ENCODE data around the gene SLC11A2. TPM values are rescaled to one million over a fixed set of nuclear protein-coding genes. Genes with fewer than 3 reads are reported as not detected.

SLC11A2 gene
- total and polyA plus RNA-seq, 9 of the 15 experiments (the other 6 are each of a cell fraction or from before 2014, with no cell fraction given): 21.1 to 54.0 (median 32.9) TPM

GRCh38 chr12:51047655-51048540, 21.7 kb upstream of the SLC11A2 start, which contains the start of gene LETMD1 (continued):
- no peak for TF ChIP-seq PRDM10 (IDR thresholded peaks at IDR 0.05; ENCODE audit: partially characterized antibody)
- no peak for TF ChIP-seq NFXL1 (CRISPR knock-in tag; IDR thresholded peaks at IDR 0.05)
- no peak for TF ChIP-seq NEUROD1 (IDR thresholded peaks at IDR 0.05; ENCODE audit: borderline replicate concordance, low read depth, low read length, partially characterized antibody)
- TF ChIP-seq BHLHE40 (IDR thresholded peaks at IDR 0.05; ENCODE audit: low read length): no peak; the same call in 1 of the 2 replicates
- TF ChIP-seq HLTF (IDR thresholded peaks at IDR 0.05): no peak
- no peak for TF ChIP-seq ZNF57 (CRISPR knock-in tag; IDR thresholded peaks at IDR 0.05)
- no peak for TF ChIP-seq XRCC4 (IDR thresholded peaks at IDR 0.05; ENCODE audit: extremely low read depth, insufficient read depth, insufficient read length)
- no peak; the same call in none of the 2 replicates for TF ChIP-seq CREB1 (IDR thresholded peaks at IDR 0.05)
- 0 out of 2 replicates have a peak, but pooled peaks have one; percentile 47 for TF ChIP-seq CREB1 (CRISPR knock-in tag; IDR thresholded peaks at IDR 0.05)
- TF ChIP-seq ZNF740 (CRISPR knock-in tag; IDR thresholded peaks at IDR 0.05): no peak
- TF ChIP-seq ZNF740 (tag; IDR thresholded peaks at IDR 0.05): no peak
- peak; percentile 81 to 84 for TF ChIP-seq RAD21 (CRISPR knock-in tag; conservative IDR thresholded peaks at IDR 0.05 in 1 of 2, IDR thresholded peaks at IDR 0.05 in 1 of 2)
- no peak for TF ChIP-seq ZNF75A (CRISPR knock-in tag; IDR thresholded peaks at IDR 0.05)
- no peak for TF ChIP-seq RBM14 (IDR thresholded peaks at IDR 0.05; ENCODE audit: borderline replicate concordance, insufficient read depth, low read depth, low read length)
- TF ChIP-seq ELF1 (tag; IDR thresholded peaks at IDR 0.05): peak; percentile 93
- peak; percentile 83 to 87 for TF ChIP-seq NRF1 (conservative IDR thresholded peaks at IDR 0.05 in 1 of 2, IDR thresholded peaks at IDR 0.05 in 1 of 2)
- no peak for TF ChIP-seq ZNF655 (CRISPR knock-in tag; IDR thresholded peaks at IDR 0.05)
- TF ChIP-seq ID3 (CRISPR knock-in tag; IDR thresholded peaks at IDR 0.05): no peak
- 0 out of 2 replicates have a peak, but pooled peaks have one; percentile 23 for TF ChIP-seq ID3 (tag; IDR thresholded peaks at IDR 0.05)
- TF ChIP-seq ZNF384 (IDR thresholded peaks at IDR 0.05; ENCODE audit: low read depth, low read length): no peak
